GM12878 (cell line): ENCODE results near the gene CDKN2A. TPM values are rescaled to one million over a fixed set of nuclear protein-coding genes. Genes with fewer than 3 reads are reported as not detected.

Source experiments
- ATAC-seq: fragments of 200-7000 bp; cut with Tn5 transposase; 3 replicates; pipeline ENCODE4 v1.9.1; 2020; ENCODE audit warnings: mild to moderate bottlenecking, moderate library complexity
- BruUV-seq: library from RNA; stranded (reverse); fragments of 400-500 nt; replicated peaks from 2 replicates; lab custom pipeline; 2021; lab: Mats Ljungman, UMichigan
- CTCF ChIA-PET: fragments of 300-600 bp; sonication (Branson Sonifier 250); formaldehyde crosslinking; extraction: SDS; loops from one replicate; lab custom pipeline; 2021; ENCODE audit warnings: inconsistent platforms; lab: Yijun Ruan, JAX
- POLR2A ChIA-PET: fragments of 350-600 bp; formaldehyde crosslinking; extraction: SDS; loops from one replicate; lab custom pipeline; 2021; ENCODE audit warnings: inconsistent platforms; lab: Charles Lee
- RAD21 ChIA-PET: fragments of 300-600 bp; sonication (Branson Sonifier 250); formaldehyde crosslinking; loops from one replicate; lab custom pipeline; 2023; ENCODE audit warnings: antibody characterized with exemption; ENCODE audit not compliant: unreplicated experiment; lab: Charles Lee
- SMC1A ChIA-PET: fragments of 300-600 bp; sonication (Branson Sonifier 250); formaldehyde crosslinking; loops from one replicate; lab custom pipeline; 2023; ENCODE audit not compliant: unreplicated experiment, uncharacterized antibody; lab: Charles Lee
- DNase-seq: peaks from one replicate; pipeline ENCODE4 v3.0.0-alpha.2; 2011; ENCODE audit warnings: low read depth, low spot score
- FAIRE-seq: peaks from 3 replicates; lab custom pipeline; 2011; peaks lifted over from hg19 to GRCh38; lab: Jason Lieb, UNC
- H2AFZ ChIP-seq: 2 replicates; pipeline ENCODE4 v1.6.0; 2011; ENCODE audit warnings: low read depth, low read length, control low read depth; ENCODE audit not compliant: control insufficient read depth
- H3K27ac ChIP-seq: 2 replicates; pipeline ENCODE4 v1.5.1; 2011; ENCODE audit warnings: control low read depth; ENCODE audit not compliant: control insufficient read depth, insufficient read depth
- H3K27me3 ChIP-seq, 2 experiments: replicated peaks in 1 of 2; 2 replicates each; pipeline versions ENCODE4 v1.6.0 to v1.6.1; 2011; ENCODE audit warnings: low read length in 1 of 2; ENCODE audit not compliant: control insufficient read depth in 2 of 2, insufficient read depth in 2 of 2
- H3K36me3 ChIP-seq, 2 experiments: 2 replicates each; pipeline ENCODE4 v1.5.1; 2011; ENCODE audit warnings: low read length in 1 of 2; ENCODE audit not compliant: control insufficient read depth in 2 of 2, insufficient read depth in 2 of 2
- H3K4me1 ChIP-seq: 2 replicates; pipeline ENCODE4 v1.6.1; 2011; ENCODE audit warnings: mild to moderate bottlenecking, low read length, moderate library complexity, mixed read lengths; ENCODE audit not compliant: control insufficient read depth, insufficient read depth
- H3K4me2 ChIP-seq: 2 replicates; pipeline ENCODE4 v1.6.0; 2011; ENCODE audit warnings: control low read depth; ENCODE audit not compliant: control insufficient read depth, insufficient read depth
- H3K4me3 ChIP-seq: fragments of 200-600 bp; sonication (generic); 2 replicates; pipeline ENCODE4 v1.5.1; 2016
- H3K79me2 ChIP-seq: 2 replicates; pipeline ENCODE4 v1.6.0; 2011; ENCODE audit warnings: low read length; ENCODE audit not compliant: control insufficient read depth, insufficient read depth
- H3K9ac ChIP-seq: 2 replicates; pipeline ENCODE4 v1.8.0; 2011; ENCODE audit warnings: low read length, control low read depth, mixed read lengths; ENCODE audit not compliant: control insufficient read depth, insufficient read depth
- H3K9me3 ChIP-seq: replicated peaks from 3 replicates; pipeline ENCODE4 v1.5.1; 2011; ENCODE audit warnings: mild to moderate bottlenecking, low read length; ENCODE audit not compliant: control insufficient read depth, insufficient read depth
- H4K20me1 ChIP-seq: 2 replicates; pipeline ENCODE4 v1.6.0; 2011; ENCODE audit not compliant: control insufficient read depth, insufficient read depth
- BCL11A ChIP-seq: IDR thresholded peaks from 2 replicates; pipeline ENCODE4 v1.6.1; 2011; ENCODE audit warnings: low read depth, low read length
- CHD1 ChIP-seq: IDR thresholded peaks from 2 replicates; pipeline ENCODE4 v1.6.1; 2012; ENCODE audit warnings: low read depth, low read length, improper control_type of control experiment
- ESRRA ChIP-seq: IDR thresholded peaks from 2 replicates; pipeline ENCODE4 v1.6.1; 2012; ENCODE audit warnings: mild to moderate bottlenecking, low read length, improper control_type of control experiment
- FOS ChIP-seq: IDR thresholded peaks from 3 replicates; pipeline ENCODE4 v1.6.1; 2011; ENCODE audit warnings: borderline replicate concordance; ENCODE audit not compliant: insufficient read length; ENCODE audit errors: extremely low read depth
- HCFC1 ChIP-seq: fragments of 150-350 bp; IDR thresholded peaks from 2 replicates; pipeline ENCODE4 v1.6.1; 2014; ENCODE audit warnings: low read length
- HDGF ChIP-seq: fragments of 450-650 bp; IDR thresholded peaks from 2 replicates; pipeline ENCODE4 v1.6.1; 2016; ENCODE audit warnings: antibody characterized with exemption
- SMAD1 ChIP-seq: fragments of 450-650 bp; IDR thresholded peaks from 2 replicates; pipeline ENCODE4 v1.6.1; 2018; ENCODE audit warnings: mild to moderate bottlenecking, low read depth; ENCODE audit not compliant: partially characterized antibody
- SUPT20H ChIP-seq: IDR thresholded peaks from 2 replicates; pipeline ENCODE4 v1.6.1; 2011; ENCODE audit warnings: low read depth, mild to moderate bottlenecking, low read length, moderate library complexity, borderline replicate concordance; ENCODE audit not compliant: control insufficient read depth
- SUZ12 ChIP-seq: fragments of 200-600 bp; sonication (generic); IDR thresholded peaks from one replicate; pipeline ENCODE4 v1.6.1; 2018; ENCODE audit warnings: antibody characterized with exemption, mild to moderate bottlenecking; ENCODE audit not compliant: unreplicated experiment
- WGBS: methylation state at CpG from one replicate; pipeline ENCODE4 v1.1.6; 2016; ENCODE audit warnings: low lambda C conversion rate; ENCODE audit not compliant: insufficient replicate concordance, insufficient coverage; ENCODE audit errors: missing lambda C conversion rate; 5-methylcytosine and 5-hydroxymethylcytosine counted together
- in situ Hi-C: fragments of 300-500 bp; cut with MboI; formaldehyde crosslinking; loops from 9 replicates; pipeline ENCODE4 v1.14.3; 2018; ENCODE audit warnings: mixed read lengths
- intact Hi-C: fragments of 100-400 bp; cut with micrococcal nuclease; formaldehyde crosslinking; loops from one replicate; pipeline ENCODE4 v1.14.2; 2022; ENCODE audit not compliant: unreplicated experiment
- polyA plus RNA-seq, 11 experiments: library from polyadenylated mRNA; depleted of rRNA in 4 of 11; unstranded in 6 of 11; stranded (reverse) in 5 of 11; fragments of >200 nt; fragmentation: Nextera tagmentation in 4 of 11; fragmentation: Illumina TruSeq in 1 of 11; extraction: Ambion mirVana in 4 of 11; extraction: Trizol in 1 of 11; gene quantifications; 1 replicate in 1 of 11; 2 replicates in 10 of 11; pipeline versions ENCODE4 v1.2.1 to v1.2.3, GENCODE V29; 2011 to 2016; ENCODE audit warnings: inconsistent platforms in 2 of 11, missing spikeins in 2 of 11, low read depth in 1 of 11
- total RNA-seq, 4 experiments: library from RNA; depleted of rRNA in 3 of 4; stranded (reverse); fragments of >200 nt in 3 of 4; fragmentation: Illumina TruSeq in 1 of 4; extraction: Trizol in 1 of 4; gene quantifications; 2 replicates each; pipeline versions ENCODE4 v1.2.1 to v1.2.3, GENCODE V29; 2013 to 2021

The CDKN2A gene
- total and polyA plus RNA-seq, 10 of the 15 experiments (the other 5 are each of a cell fraction or from before 2014, with no cell fraction given), result 0.84 to 41.2 (median 18.4) TPM

DNA sequence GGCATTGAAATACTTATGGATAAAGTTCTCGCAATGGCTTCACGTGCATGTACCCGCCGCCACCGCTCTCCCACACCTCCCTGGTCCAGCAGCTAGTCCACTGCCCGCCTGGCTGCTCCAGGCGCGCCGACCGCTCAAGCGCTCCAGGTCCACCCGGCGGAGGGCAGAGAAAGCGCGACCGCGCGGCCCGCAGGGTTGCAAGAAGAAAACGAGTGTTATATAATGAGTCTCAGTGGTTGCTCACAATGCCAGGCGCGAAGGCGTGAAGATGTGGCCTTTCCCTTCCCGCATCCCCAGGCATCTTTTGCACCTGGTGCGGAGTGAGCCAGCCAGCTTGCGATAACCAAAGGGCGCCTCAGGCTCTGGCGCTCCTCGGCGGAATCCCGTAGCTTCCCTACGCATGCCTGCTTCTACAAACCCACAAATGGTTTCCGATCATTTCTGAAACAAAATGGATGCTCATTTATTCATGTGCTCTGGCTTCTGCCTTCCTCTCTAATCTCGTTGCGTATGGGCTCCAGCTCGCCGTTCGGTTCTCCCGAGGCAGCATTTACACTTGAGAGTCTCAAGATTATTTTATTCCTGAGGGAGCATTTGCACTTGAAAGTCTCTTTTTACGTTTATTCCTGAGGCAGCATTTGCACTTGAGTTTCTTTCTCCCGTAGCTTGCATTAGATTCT, 25.7 kb downstream of the CDKN2A start:
- Histone ChIP-seq H4K20me1 (no peaks in the 10 kb centered on the region), H2AFZ (no peak overlapping the region), H3K36me3 (no peaks in the 10 kb centered on the region), H3K27ac (no peak overlapping the region), H3K9me3 (peaks cover 8% of the 10 kb centered on the region; the same call in 1 of the 3 replicates), H3K4me1 (peaks cover 8% of the 10 kb centered on the region)
- WGBS, result 62% methylated on average over 41 of the region's 41 CpGs
- POLR2A ChIA-PET, result no interaction called here
- no peak for DNase-seq
- TF ChIP-seq BCL11A, result no peak
- no peak for TF ChIP-seq HCFC1
- TF ChIP-seq SUZ12, result no peak
- TF ChIP-seq ESRRA, result no peak
- no peak for TF ChIP-seq HDGF
- no peak for TF ChIP-seq CHD1
- TF ChIP-seq SMAD1, result no peak
- no peak for TF ChIP-seq SUPT20H
- no peak for TF ChIP-seq FOS
- TF ChIP-seq, all 136 proteins: peak for 0
- ATAC-seq, result no peak
- RAD21 ChIA-PET, result interaction anchor here (0.6 kb wide), 1 partner anchor 163 kb away, joined by 3 read pairs; no protein-coding TSS in a partner anchor
- H3K4me2 ChIP-seq, result no peak overlapping the region
- intact Hi-C loops, result no loop called here
- in situ Hi-C loops, result loop anchor here (5.0 kb wide), 1 partner anchor 49 kb away; no protein-coding TSS in a partner anchor
- H3K4me3 ChIP-seq, result no peak overlapping the region
- H3K9ac ChIP-seq, result no peak overlapping the region
- FAIRE-seq, result no peak
- H3K27me3 ChIP-seq, result peaks cover 0 to 11% of the 10 kb centered on the region in 2 experiments; a peak in 1 of 4 replicates
- CTCF ChIA-PET, result no interaction called here
- SMC1A ChIA-PET, result interaction anchor here (1.5 kb wide), 1 partner anchor 18 kb away, joined by 3 read pairs; no protein-coding TSS in a partner anchor
- BruUV-seq, result no TSS peak
- H3K79me2 ChIP-seq, result no peaks in the 10 kb centered on the region
